K562 (cell line): Measurements from ENCODE around the gene FGF12. TPM values are rescaled to one million over a fixed set of nuclear protein-coding genes. Genes with fewer than 3 reads are reported as not detected.

Experiments
- ATAC-seq: fragments of 200-7000 bp; cut with Tn5 transposase; 3 replicates; pipeline ENCODE4 v1.9.1; 2020; ENCODE audit warnings: moderate library complexity
- BruUV-seq: library from RNA; stranded (reverse); fragments of 400-500 nt; replicated peaks from 2 replicates; lab custom pipeline; 2021; lab: Mats Ljungman, UMichigan
- CTCF ChIA-PET: fragments of 300-600 bp; formaldehyde crosslinking; extraction: SDS; loops from one replicate; lab custom pipeline; 2021; ENCODE audit warnings: low intra/inter-chr PET ratio; lab: Yijun Ruan, JAX
- POLR2A ChIA-PET: fragments of 300-600, 350-650 bp; sonication (Branson Sonifier 250); formaldehyde crosslinking; extraction: SDS; loops from one replicate; lab custom pipeline; 2021; ENCODE audit warnings: antibody characterized with exemption, inconsistent platforms; lab: Yijun Ruan, JAX
- DNase-seq, 4 experiments: peaks; one replicate each; pipeline versions ENCODE4 v3.0.0 to v3.0.0-alpha.2; 2011 to 2018; ENCODE audit warnings: low spot score in 3 of 4, mixed read lengths in 3 of 4; ENCODE audit errors: extremely low read depth in 1 of 4
- FAIRE-seq: peaks from 2 replicates; lab custom pipeline; 2011; peaks lifted over from hg19 to GRCh38; lab: Jason Lieb, UNC
- H2AFZ ChIP-seq: 2 replicates; pipeline ENCODE4 v1.6.0; 2011; ENCODE audit warnings: low read depth, low read length, control low read depth, inconsistent platforms
- H3K27ac ChIP-seq: fragments of 200-600 bp; 3 replicates; pipeline ENCODE4 v1.8.0; 2011; ENCODE audit warnings: low read depth, mild to moderate bottlenecking, control low read depth, inconsistent platforms, low read length, moderate library complexity, mixed read lengths; ENCODE audit errors: extremely low read depth
- H3K27me3 ChIP-seq, 2 experiments: fragments of 300-600 bp in 1 of 2; 2 replicates in 1 of 2; 3 replicates in 1 of 2; pipeline versions ENCODE4 v1.6.0 to v1.8.0; 2011; ENCODE audit warnings: inconsistent platforms in 2 of 2, low read length in 2 of 2, mild to moderate bottlenecking in 1 of 2, mixed read lengths in 1 of 2, moderate library complexity in 1 of 2; ENCODE audit not compliant: control insufficient read depth in 2 of 2, insufficient read depth in 2 of 2
- H3K36me3 ChIP-seq: fragments of 300-600 bp; 3 replicates; pipeline ENCODE4 v1.8.0; 2011; ENCODE audit warnings: mild to moderate bottlenecking, low read length, inconsistent platforms; ENCODE audit not compliant: control insufficient read depth, insufficient read depth
- H3K4me1 ChIP-seq, 2 experiments: fragments of 200-600 bp in 1 of 2; replicated peaks in 1 of 2; 2 replicates in 1 of 2; 3 replicates in 1 of 2; pipeline versions ENCODE4 v1.5.1 to v1.8.0; 2011; ENCODE audit warnings: inconsistent platforms in 2 of 2, low read length in 2 of 2, mild to moderate bottlenecking in 1 of 2, mixed read lengths in 1 of 2, moderate library complexity in 1 of 2; ENCODE audit not compliant: control insufficient read depth in 2 of 2, insufficient read depth in 2 of 2
- H3K4me2 ChIP-seq: 2 replicates; pipeline ENCODE4 v1.6.1; 2011; ENCODE audit warnings: low read length, control low read depth, inconsistent platforms, mixed read lengths; ENCODE audit not compliant: insufficient read depth
- H3K4me3 ChIP-seq: fragments of 200-600 bp; sonication (generic), shearing (Covaris generic); 2 replicates; pipeline ENCODE4 v1.5.1; 2016; ENCODE audit warnings: control low read depth, inconsistent platforms
- H3K79me2 ChIP-seq: fragments of 200-600 bp; 3 replicates; pipeline ENCODE4 v1.8.0; 2011; ENCODE audit warnings: low read length, inconsistent platforms; ENCODE audit not compliant: control insufficient read depth, insufficient read depth
- H3K9ac ChIP-seq, 2 experiments: 2 replicates each; pipeline versions ENCODE4 v1.6.0 to v1.6.1; 2011; ENCODE audit warnings: low read depth in 2 of 2, low read length in 2 of 2, control low read depth in 1 of 2, inconsistent platforms in 1 of 2, mild to moderate bottlenecking in 1 of 2, mixed read lengths in 1 of 2; ENCODE audit not compliant: insufficient read depth in 1 of 2
- H3K9me1 ChIP-seq: one replicate; pipeline ENCODE4 v1.6.0; 2011; ENCODE audit warnings: inconsistent platforms, mild to moderate bottlenecking, low read length, moderate library complexity; ENCODE audit not compliant: control insufficient read depth, insufficient read depth
- H3K9me3 ChIP-seq: replicated peaks from 2 replicates; pipeline ENCODE4 v1.5.1; 2011; ENCODE audit warnings: low read depth, low read length, inconsistent platforms; ENCODE audit not compliant: control insufficient read depth, insufficient read depth
- H4K20me1 ChIP-seq: replicated peaks from 2 replicates; pipeline ENCODE4 v1.6.1; 2011; ENCODE audit warnings: low read length, inconsistent platforms, mixed read lengths; ENCODE audit not compliant: control insufficient read depth, insufficient read depth
- REST ChIP-seq, 2 experiments: fragments of 450-650 bp; formaldehyde crosslinking in 1 of 2; IDR thresholded peaks; 2 replicates each; pipeline versions ENCODE4 v1.4.0 to v1.6.1; 2014 to 2020; ENCODE audit warnings: mild to moderate bottlenecking in 2 of 2, borderline replicate concordance in 1 of 2, low read depth in 1 of 2
- SAP30 ChIP-seq: fragments of 200-600 bp; sonication (generic); IDR thresholded peaks from 2 replicates; pipeline ENCODE4 v1.6.1; 2012; ENCODE audit warnings: borderline replicate concordance, low read depth, mild to moderate bottlenecking, moderate library complexity, low read length, control low read depth, inconsistent platforms; ENCODE audit not compliant: insufficient read depth, poor library complexity, severe bottlenecking
- WGBS: fragments of 100-300 bp; shearing (Covaris generic); methylation state at CpG from one replicate; pipeline ENCODE4 v1.1.6; 2016; ENCODE audit warnings: low coverage, mixed read lengths; ENCODE audit not compliant: insufficient coverage; ENCODE audit errors: missing lambda C conversion rate; 5-methylcytosine and 5-hydroxymethylcytosine counted together
- in situ Hi-C: fragments of 300-500 bp; cut with MboI; formaldehyde crosslinking; loops from 4 replicates; pipeline ENCODE4 v1.15.0; 2018; ENCODE audit warnings: inconsistent platforms, mixed read lengths
- intact Hi-C: fragments of 100-400 bp; cut with micrococcal nuclease; formaldehyde crosslinking; loops from 2 replicates; pipeline ENCODE4 v1.14.2; 2022
- polyA plus RNA-seq, 8 experiments: library from polyadenylated mRNA; depleted of rRNA in 4 of 8; stranded (reverse) in 5 of 8; unstranded in 3 of 8; fragments of >200 nt; fragmentation: Nextera tagmentation in 2 of 8; fragmentation: Illumina TruSeq in 1 of 8; extraction: Ambion mirVana in 2 of 8; extraction: Trizol in 1 of 8; gene quantifications; 2 replicates each; pipeline versions ENCODE4 v1.2.1 to v1.2.3, GENCODE V29; 2011 to 2014; ENCODE audit warnings: inconsistent platforms in 1 of 8, missing spikeins in 1 of 8
- total RNA-seq, 7 experiments: library from RNA; depleted of rRNA in 6 of 7; stranded (reverse); fragments of >200 nt in 6 of 7; fragmentation: Illumina TruSeq in 2 of 7; extraction: Trizol in 2 of 7; gene quantifications; 2 replicates each; pipeline versions ENCODE4 v1.2.1 to v1.2.3, GENCODE V29; 2011 to 2021; ENCODE audit warnings: low replicate concordance in 1 of 7

The FGF12 gene
- total and polyA plus RNA-seq, 9 of the 15 experiments (the other 6 are each of a cell fraction or from before 2014, with no cell fraction given): not detected

DNA sequence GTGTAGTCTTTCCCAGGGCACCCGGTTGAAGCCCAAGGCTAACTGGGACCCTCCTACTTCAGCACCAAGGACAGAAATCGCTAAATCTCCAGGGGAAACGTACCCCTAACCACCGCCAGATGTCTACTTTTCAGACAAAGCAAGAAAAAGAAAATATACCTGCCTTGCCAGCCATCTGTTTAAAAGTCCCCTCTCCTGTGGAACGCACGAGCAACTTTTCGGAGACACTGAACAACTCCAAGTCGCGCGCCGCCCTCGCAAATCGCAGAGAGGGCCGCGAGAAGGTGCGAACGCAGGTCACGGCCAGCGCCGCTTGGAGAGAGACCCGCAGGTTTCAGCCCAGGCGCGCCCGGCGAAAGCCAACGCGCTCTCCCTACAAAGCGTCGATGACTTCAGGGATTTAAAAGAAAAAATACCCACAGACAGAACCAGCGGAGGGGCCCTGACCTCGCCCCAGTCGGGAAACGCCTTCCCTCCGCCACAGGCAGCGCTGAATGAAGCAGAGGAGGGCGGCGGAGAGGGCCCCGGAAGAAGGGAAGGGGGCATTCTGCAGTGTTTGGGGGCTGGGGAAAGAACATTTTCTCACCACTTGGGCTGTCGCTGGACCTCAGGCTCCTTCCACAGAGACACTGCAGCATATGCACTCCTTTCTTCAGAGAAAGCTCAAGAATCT is 213.1 kb downstream of the FGF12 start:
- Histone ChIP-seq H3K27ac (no peak overlapping the region), H3K9me3 (0 out of 2 replicates have a peak, but pooled peaks cover 2% of the 10 kb centered on the region), H3K9ac (no peak overlapping the region), H4K20me1 (no peaks in the 10 kb centered on the region), H3K79me2 (no peaks in the 10 kb centered on the region), H3K4me1 (no peaks in the 10 kb centered on the region), H2AFZ (no peak overlapping the region), H3K9me1 (no peaks in the 10 kb centered on the region), H3K4me3 (no peak overlapping the region), H3K27me3 (no peaks in the 10 kb centered on the region), H3K36me3 (no peaks in the 10 kb centered on the region), H3K4me2 (no peak overlapping the region)
- intact Hi-C loops: no loop called here
- TF ChIP-seq REST (IDR thresholded peaks at IDR 0.05; ENCODE audit: borderline replicate concordance) (peak; percentile 68), REST (CRISPR knock-in tag; IDR thresholded peaks at IDR 0.05; ENCODE audit: low read depth) (no peak), SAP30 (no peak)
- DNase-seq: peak; percentile 2 to 13 (median 8)
- BruUV-seq: no TSS peak
- WGBS: 23% methylated on average over 39 of the region's 39 CpGs
- in situ Hi-C loops: no loop called here
- ATAC-seq: no peak
- POLR2A ChIA-PET: no interaction called here
- CTCF ChIA-PET: interaction anchor here (0.6 kb wide), 1 partner anchor 326 kb away, joined by 4 read pairs; no protein-coding TSS in a partner anchor
- no peak for FAIRE-seq
